T-helper 17 cell (primary cell): ENCODE data around the gene NPHS1. TPM values are rescaled to one million over a fixed set of nuclear protein-coding genes. Genes with fewer than 3 reads are reported as not detected.
"Not testable (repeated sequence)": the region's sequence is repeated elsewhere in the genome, so short reads cannot be mapped to it uniquely, and the experiment has no call there.

ENCODE experiments used
- ATAC-seq: fragments of 150-1000 bp; cut with Tn5 transposase; 2 replicates; pipeline ENCODE4 v1.10.0; 2021; ENCODE audit warnings: mild to moderate bottlenecking, moderate library complexity
- DNase-seq, 3 donors: peaks; one replicate each; pipeline versions ENCODE4 v3.0.0 to v3.0.0-alpha.2; 2020 to 2021
- H3K9me3 ChIP-seq: one replicate; pipeline ENCODE4 v1.7.0; 2013; ENCODE audit warnings: low read length, mild to moderate bottlenecking; ENCODE audit not compliant: control insufficient read depth, poor library complexity, severe bottlenecking
- H3K27ac Mint-ChIP-seq: one replicate; pipeline ENCODE4 v1.8.0; 2022; ENCODE audit warnings: mild to moderate bottlenecking, moderate library complexity, mixed read lengths
- H3K27me3 Mint-ChIP-seq: one replicate; pipeline ENCODE4 v1.8.0; 2022; ENCODE audit warnings: mixed read lengths
- H3K36me3 Mint-ChIP-seq: one replicate; pipeline ENCODE4 v1.8.0; 2022; ENCODE audit warnings: low read depth, mixed read lengths
- H3K4me1 Mint-ChIP-seq: one replicate; pipeline ENCODE4 v1.8.0; 2022; ENCODE audit warnings: mild to moderate bottlenecking, mixed read lengths
- H3K4me3 Mint-ChIP-seq: one replicate; pipeline ENCODE4 v1.8.0; 2022; ENCODE audit warnings: mild to moderate bottlenecking, moderate library complexity, mixed read lengths
- total RNA-seq, 4 donors: library from RNA in 2 of 4; stranded (reverse) in 2 of 4; gene quantifications; one replicate each; pipeline ENCODE4 v1.2.3 and lab custom pipeline; 2022 to 2026

Gene NPHS1
- total RNA-seq, 2 donors from 2014 or later, result not detected

- ATAC-seq, result no peak
- Mint-ChIP-seq H3K27me3 (peaks cover 28% of the 10 kb centered on the region), H3K36me3 (no peaks in the 10 kb centered on the region), H3K4me3 (no peak overlapping the region), H3K4me1 (peaks cover 13% of the 10 kb centered on the region), H3K27ac (peak overlapping the region; percentile 51)
- no peak for DNase-seq
- no peaks in the 10 kb centered on the region for H3K9me3 ChIP-seq
These were observed 44.7 kb downstream of the NPHS1 start for GRCh38 chr19:35807633-35808032.

DNA sequence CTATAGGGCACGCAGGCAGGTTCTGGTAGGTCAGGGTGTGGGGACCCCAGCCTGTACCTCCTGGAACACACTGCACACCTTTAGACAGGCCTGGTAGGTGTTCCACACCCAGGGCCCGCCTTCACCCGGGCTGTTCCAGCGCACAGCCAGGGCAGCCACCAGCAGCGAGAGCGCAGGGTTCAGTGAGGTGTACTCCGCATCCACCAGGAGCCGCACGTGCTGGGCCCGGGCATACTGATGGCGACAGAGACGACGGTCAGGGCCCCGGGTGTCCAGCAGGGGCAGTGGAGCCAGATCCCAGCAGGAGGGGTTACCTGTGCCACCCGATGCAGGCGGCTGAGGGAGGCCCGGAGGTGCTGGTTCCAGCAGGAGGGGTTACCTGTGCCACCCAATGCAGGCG is 45.7 kb downstream of the NPHS1 start:
- Mint-ChIP-seq H3K27ac (no peak overlapping the region), H3K4me3 (no peak overlapping the region), H3K4me1 (peaks cover 13% of the 10 kb centered on the region), H3K36me3 (no peaks in the 10 kb centered on the region), H3K27me3 (peaks cover 17% of the 10 kb centered on the region)
- DNase-seq (no peak), ATAC-seq (no peak)
- H3K9me3 ChIP-seq, result no peaks in the 10 kb centered on the region

GRCh38 chr19:35805526-35806102 is 46.7 kb downstream of the NPHS1 start:
- H3K9me3 ChIP-seq, result no peaks in the 10 kb centered on the region
- H3K27me3 Mint-ChIP-seq, result peaks cover 12% of the 10 kb centered on the region
- H3K4me3 Mint-ChIP-seq, result no peak overlapping the region
- ATAC-seq, result no peak
- no peak overlapping the region for H3K27ac Mint-ChIP-seq
- peaks cover 13% of the 10 kb centered on the region for H3K4me1 Mint-ChIP-seq
- no peaks in the 10 kb centered on the region for H3K36me3 Mint-ChIP-seq
- no peak for DNase-seq

- Mint-ChIP-seq H3K36me3 (no peaks in the 10 kb centered on the region), H3K27ac (no peak overlapping the region), H3K4me1 (peaks cover 18% of the 10 kb centered on the region), H3K27me3 (peaks cover 17% of the 10 kb centered on the region), H3K4me3 (no peak overlapping the region)
- H3K9me3 ChIP-seq, result no peaks in the 10 kb centered on the region
- ATAC-seq (no peak), DNase-seq (no peak)
These were observed 50.5 kb downstream of the NPHS1 start for GRCh38 chr19:35801828-35802227.

DNA sequence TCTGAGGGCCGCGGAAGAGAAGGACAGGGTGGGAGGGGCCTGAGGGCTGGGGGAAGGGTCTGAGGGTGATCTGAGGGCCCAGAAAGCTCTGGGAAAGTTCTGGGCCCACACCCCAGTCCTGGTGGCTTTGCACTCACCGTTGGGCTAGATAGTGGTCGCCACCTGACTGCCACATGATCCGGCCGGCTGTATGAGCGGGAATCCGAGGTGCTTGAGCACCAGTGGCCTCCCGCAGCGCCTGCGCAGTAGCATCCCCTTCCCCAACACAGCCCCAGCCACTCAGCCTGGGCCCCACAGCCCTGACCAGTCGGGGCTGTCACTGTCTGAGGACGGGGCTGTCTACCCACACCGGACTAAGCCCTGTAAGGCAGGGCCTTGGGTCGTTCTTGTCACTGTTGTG is 54.6 kb downstream of the NPHS1 start:
- H3K4me3 Mint-ChIP-seq, result no peak overlapping the region
- no peak for ATAC-seq
- peaks cover 9% of the 10 kb centered on the region for H3K4me1 Mint-ChIP-seq
- H3K27me3 Mint-ChIP-seq, result peaks cover 34% of the 10 kb centered on the region
- no peaks in the 10 kb centered on the region for H3K9me3 ChIP-seq
- H3K27ac Mint-ChIP-seq, result no peak overlapping the region
- H3K36me3 Mint-ChIP-seq, result no peaks in the 10 kb centered on the region
- DNase-seq, result no peak

DNA sequence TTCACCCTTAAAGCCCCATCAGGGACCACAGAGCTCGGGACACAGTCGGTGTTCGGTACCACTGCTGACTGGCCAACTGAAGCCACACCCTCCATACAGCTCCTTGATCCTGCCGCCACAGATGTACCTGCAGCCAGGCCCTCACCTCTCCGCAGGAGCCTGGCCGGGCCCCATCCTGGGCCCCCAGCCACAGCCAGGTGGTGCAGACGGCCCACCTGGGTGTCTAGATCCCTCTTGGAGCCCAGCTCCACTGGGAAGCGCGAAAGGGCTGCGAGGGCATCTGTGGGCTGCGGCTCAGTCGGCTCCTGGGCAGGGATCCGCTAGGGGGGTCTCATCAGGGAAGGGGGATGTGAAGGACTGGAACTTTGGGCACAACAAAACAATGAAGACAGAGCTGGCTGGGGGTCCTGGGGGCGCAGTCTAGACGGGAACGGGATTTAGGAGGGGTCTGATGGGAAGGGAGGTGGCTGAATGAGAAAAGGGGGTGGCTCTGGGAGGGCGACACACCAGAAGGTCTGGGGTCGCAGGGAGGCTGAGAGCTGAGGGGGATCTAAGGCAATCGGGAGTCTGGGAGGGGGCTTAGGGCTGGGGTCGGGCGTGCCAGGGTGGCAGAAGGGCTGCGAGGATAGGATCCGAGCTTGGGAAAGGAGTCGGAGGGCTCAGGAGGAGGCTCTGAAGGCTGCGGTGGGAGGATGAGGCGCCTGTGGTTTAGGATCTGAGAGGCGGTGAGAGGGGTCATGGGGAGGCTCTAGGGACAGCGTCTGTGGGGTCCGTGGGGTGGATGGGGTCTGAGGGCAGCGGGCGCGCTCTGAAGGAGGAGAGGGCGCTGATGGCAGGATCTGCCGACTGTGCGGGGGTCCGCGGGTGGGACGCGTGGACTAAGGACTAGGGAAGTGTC is 55.4 kb downstream of the NPHS1 start:
- H3K4me3 Mint-ChIP-seq, result peak overlapping the region; percentile 25
- no peaks in the 10 kb centered on the region for H3K9me3 ChIP-seq
- H3K27ac Mint-ChIP-seq, result no peak overlapping the region
- H3K36me3 Mint-ChIP-seq, result no peaks in the 10 kb centered on the region
- peaks cover 9% of the 10 kb centered on the region for H3K4me1 Mint-ChIP-seq
- ATAC-seq, result no peak
- peaks cover 39% of the 10 kb centered on the region for H3K27me3 Mint-ChIP-seq
- DNase-seq, result no peak

- peaks cover 39% of the 10 kb centered on the region for H3K27me3 Mint-ChIP-seq
- not testable (repeated sequence) for H3K4me3 Mint-ChIP-seq, H3K9me3 ChIP-seq, ATAC-seq, H3K36me3 Mint-ChIP-seq, H3K4me1 Mint-ChIP-seq, H3K27ac Mint-ChIP-seq, DNase-seq
These were observed 56.7 kb downstream of the NPHS1 start for GRCh38 chr19:35795564-35795963.

DNA sequence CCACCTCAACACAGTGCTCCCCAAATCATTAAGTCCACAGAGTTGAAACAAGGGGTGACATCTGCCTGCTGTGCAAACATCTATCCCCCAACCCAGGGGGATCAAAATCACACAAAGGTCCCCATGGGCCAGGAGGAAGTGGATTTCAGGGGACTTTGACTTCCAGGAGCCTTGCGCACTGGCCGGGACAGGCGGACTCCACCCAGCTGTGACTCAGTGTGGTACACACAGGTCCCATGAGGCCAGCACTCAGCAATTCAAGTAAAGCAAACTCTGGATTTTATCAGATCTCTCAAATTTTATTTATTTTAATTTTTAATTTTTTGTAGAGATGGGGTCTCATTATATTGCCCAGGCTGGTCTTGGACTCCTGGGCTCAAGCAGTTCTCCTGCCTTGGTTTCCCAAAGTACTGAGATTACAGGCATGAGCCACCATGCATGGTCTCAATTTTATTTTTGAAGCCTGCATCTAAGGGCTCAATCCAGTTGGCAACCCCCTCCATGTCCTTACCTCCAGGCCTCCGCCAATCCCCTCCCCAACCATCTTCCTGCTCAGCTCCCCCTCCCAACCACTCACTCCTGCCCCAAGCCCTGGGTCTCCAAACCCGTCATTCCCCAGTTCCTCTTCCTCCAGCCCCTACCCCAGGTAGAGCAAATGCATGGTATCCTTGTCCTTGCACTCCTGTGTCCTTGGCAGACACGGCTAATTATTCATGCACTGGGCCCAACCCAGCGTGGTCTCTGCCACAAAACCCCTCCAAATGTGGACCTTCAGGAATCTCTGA is 58.7 kb downstream of the NPHS1 start:
- H3K9me3 ChIP-seq, result no peaks in the 10 kb centered on the region
- no peak overlapping the region for H3K27ac Mint-ChIP-seq
- H3K4me3 Mint-ChIP-seq, result no peak overlapping the region
- peaks cover 34% of the 10 kb centered on the region for H3K27me3 Mint-ChIP-seq
- no peak for ATAC-seq
- no peak for DNase-seq
- H3K4me1 Mint-ChIP-seq, result peaks cover 7% of the 10 kb centered on the region
- no peaks in the 10 kb centered on the region for H3K36me3 Mint-ChIP-seq

DNA sequence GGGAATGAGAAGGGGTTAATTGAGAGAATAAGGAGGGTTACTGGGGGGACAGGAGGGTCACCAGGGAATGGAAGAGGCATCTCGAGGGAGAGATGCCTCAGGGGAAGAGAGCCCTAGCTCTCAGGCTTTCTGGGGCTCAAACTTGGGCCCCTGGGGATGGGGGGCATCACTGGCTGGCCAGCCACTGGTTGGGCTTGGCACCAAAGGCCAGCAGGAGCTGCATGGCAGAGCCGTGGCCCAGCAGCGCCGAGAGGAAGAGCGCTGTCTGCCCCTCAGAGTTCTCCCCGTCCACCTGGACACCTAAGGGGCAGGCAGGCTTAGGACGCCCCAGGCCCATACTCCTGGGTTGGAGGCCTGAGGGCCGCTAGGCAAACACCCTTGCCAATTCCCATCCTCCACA is 59.4 kb downstream of the NPHS1 start:
- no peak for DNase-seq
- no peak for ATAC-seq
- peaks cover 7% of the 10 kb centered on the region for H3K4me1 Mint-ChIP-seq
- peaks cover 30% of the 10 kb centered on the region for H3K27me3 Mint-ChIP-seq
- no peaks in the 10 kb centered on the region for H3K36me3 Mint-ChIP-seq
- no peak overlapping the region for H3K27ac Mint-ChIP-seq
- no peak overlapping the region for H3K4me3 Mint-ChIP-seq
- no peaks in the 10 kb centered on the region for H3K9me3 ChIP-seq

DNA sequence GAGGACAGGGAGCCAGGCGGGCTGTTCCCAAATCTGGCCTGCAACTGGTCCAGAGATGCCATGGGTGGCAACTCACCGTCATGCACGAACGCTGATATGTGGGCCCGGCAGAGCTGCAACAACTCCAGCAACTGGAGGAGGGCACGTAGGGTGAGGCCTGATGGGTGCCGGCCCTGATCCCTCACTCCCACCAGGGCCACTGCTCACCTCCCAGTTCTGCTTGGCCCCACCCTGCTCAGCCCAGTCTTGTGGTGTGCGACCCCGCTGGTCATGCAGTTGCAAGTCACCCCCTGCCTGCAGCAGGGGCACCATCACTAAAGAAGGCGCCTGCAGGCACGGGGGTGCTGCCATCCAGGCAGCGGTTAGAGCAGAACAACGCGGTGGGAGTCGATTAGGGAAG is 60.0 kb downstream of the NPHS1 start:
- Mint-ChIP-seq H3K27ac (no peak overlapping the region), H3K4me1 (peaks cover 7% of the 10 kb centered on the region), H3K4me3 (no peak overlapping the region), H3K36me3 (no peaks in the 10 kb centered on the region), H3K27me3 (peaks cover 27% of the 10 kb centered on the region)
- no peaks in the 10 kb centered on the region for H3K9me3 ChIP-seq
- DNase-seq (no peak), ATAC-seq (no peak)

DNA sequence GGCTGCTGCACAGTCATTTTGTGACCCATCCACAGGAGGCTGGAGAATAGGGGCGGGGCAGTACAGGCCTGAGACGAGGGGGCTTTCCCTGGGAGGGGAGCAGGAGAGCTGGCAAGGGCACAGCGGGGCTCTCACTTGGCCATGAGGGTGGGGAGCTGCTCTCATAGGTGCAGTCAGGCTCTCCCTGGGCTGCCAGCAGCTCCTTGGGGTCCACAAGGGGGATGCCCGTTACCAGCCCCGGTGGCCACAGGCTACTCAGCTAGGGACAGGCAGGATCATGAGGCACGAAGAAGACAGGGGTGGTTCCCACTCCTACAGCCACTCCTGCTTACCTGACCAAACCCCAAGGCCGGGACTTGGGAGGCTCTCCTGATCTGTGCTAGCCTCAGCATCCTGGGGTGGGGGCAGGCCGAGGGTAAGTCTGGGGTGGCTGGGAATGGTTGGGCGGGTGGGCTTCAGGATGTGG is 60.5 kb downstream of the NPHS1 start:
- Mint-ChIP-seq H3K4me1 (peaks cover 3% of the 10 kb centered on the region), H3K36me3 (no peaks in the 10 kb centered on the region), H3K27me3 (peaks cover 23% of the 10 kb centered on the region), H3K4me3 (no peak overlapping the region), H3K27ac (no peak overlapping the region)
- DNase-seq (no peak), ATAC-seq (no peak)
- H3K9me3 ChIP-seq, result no peaks in the 10 kb centered on the region

DNA sequence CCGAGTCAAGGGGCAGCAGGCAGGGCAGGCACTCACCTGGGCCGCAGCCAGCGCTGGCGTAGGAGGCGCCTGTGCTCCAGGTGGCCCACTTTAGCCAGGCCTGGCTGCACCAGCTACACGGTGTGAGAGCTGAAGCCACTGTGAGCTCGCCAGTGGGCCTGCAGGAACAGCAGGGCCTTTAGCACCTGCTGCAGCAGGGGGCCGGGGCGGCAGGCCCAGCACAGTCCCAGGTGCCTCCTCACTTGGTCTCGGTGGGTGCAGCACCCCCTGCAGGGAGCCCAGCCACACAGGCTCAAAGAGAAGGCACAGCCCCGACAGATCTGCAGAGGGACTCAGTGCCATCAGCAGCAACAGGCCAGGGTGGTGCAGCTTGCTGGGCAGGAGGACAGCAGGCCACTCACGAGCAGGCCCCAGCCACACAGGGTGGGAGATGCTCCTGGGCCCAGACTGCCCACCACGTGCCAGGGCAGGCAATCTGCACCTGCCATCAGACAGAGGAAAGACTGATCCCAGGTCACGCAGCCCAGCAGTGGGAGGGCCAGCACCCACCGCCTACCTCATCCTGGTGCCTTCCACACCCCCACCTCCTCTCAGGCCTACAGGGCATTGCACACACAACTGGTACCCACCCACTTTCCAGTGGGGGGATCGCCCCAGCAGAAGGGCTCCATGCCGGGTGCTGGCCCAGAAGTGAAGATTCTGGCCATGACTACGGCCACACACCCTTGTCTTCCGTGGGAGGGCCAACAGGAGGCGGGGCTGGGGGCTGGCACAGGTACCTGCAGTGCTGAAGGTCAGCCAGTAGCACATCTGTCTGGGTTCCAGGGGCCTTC is 61.1 kb downstream of the NPHS1 start:
- no peak overlapping the region for H3K4me3 Mint-ChIP-seq
- DNase-seq (no peak), ATAC-seq (no peak)
- H3K9me3 ChIP-seq, result no peaks in the 10 kb centered on the region
- no peaks in the 10 kb centered on the region for H3K36me3 Mint-ChIP-seq
- H3K27me3 Mint-ChIP-seq, result peaks cover 16% of the 10 kb centered on the region
- H3K4me1 Mint-ChIP-seq, result peaks cover 2% of the 10 kb centered on the region
- H3K27ac Mint-ChIP-seq, result no peak overlapping the region
